HG02884 (cell line): Measurements from ENCODE around the gene DEDD2.

Source experiments
- ATAC-seq: cut with Tn5 transposase; IDR thresholded peaks from one replicate; pipeline ENCODE4 v1.9.1; 2021; ENCODE audit warnings: mild to moderate bottlenecking, moderate library complexity; ENCODE audit not compliant: unreplicated experiment

The DEDD2 gene

DNA sequence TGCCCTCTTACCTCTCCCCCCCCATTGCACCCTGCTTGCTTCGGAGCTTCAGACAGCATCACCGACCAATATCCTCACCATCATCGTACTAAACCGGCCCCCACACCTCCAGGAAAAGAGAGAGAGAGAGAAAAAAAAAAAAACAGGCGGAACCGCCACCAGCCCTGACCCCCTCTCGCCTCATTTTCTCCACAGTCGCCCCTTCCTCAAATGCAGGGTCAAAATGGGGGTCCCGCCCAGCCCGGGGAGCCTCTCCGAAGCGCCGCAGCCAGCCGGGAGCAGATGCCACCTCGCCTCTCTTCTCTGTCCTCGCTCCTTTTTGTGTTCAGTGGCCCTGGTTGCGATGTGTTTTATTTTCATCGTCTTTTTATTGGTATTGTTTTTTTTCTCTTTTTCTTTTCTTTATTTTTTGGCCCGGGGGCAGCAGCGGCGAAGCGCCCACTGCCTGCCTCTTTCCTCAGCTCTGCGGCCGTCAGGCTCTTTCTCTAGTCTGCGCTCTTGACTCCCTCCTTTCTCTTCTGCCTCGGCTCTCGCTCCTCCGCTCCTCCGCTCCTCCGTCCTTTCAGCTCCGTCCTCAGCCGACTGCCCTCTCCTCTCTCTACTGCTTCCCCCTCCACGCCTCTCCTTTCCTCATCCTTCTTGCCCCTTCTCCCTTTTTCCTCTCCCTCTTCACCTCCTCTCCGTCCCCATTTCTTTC, 41.4 kb downstream of the DEDD2 start:
- no peak for ATAC-seq

DNA sequence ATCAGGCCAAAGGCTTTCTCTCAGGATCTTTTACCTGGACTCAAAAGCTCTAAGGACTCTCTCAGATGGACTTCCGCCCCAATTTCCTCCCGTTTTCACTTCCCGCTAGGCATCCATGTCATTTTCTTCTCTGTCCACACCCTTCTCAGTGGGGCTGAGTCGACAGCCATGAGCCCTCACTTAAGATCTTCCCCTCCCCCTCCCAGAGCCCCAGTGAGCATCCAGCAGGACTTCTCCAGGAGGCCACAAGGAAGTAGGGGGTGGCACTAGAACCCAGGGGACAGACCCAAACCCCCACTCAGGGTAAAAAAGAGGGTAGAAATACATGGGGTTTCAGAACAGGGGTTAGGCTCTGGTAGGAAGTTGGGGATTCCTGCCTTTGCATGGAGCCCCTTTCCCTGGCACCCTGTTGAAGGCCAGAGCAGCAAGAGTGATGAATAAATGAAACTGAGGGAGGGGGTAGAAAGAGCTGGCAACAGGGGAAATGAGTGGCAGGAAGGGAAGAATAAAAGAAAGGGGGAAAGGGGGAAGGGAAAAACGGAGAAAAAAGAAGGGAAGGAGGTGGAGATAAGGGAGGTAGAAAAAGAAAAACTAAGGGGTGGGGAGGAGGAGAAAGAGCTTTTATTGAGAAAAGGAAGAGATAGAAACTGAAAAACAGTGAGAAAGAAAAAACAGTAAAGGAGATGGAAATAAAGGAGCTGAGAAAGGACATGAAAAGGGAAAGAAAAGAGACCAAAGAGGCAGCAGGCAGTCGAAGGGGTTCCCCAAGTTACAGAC, 42.3 kb downstream of the DEDD2 start:
- ATAC-seq: no peak

DNA sequence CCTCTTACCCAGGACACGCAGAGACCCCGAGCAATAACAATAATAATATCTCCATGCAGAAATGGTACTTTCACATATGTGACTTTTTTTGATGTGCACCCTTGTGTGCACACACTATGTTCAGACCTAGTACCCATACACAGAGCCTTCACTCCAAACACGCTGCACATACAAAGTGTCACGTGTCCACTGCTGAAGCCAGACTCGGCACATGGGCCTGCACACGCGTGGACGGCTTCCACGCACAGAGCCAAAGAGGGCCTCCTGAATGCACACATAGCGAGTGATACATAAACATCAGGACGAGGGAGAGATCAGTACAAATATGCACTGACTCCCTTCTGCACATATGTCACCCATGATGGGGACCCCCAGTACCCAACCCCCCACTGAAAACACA, 43.3 kb downstream of the DEDD2 start:
- ATAC-seq: no peak

DNA sequence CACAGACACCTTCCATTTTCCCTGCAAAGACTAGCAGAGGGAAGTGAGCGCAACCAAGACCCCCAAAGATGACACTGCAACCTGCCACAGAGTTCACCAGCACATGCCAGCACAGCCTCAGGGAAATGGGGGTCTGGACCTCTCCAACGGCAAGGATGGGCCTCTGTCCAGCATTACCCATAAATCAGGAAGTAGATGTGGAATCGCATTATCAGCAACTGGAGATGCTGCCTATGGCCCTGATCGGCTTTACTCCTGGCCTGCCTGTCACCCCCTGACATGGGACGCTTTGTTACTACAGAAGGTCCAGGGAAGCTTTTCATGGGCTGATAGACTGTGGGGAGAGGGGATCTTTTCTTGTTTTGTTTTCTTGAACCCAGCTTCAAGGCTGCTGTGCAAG, 43.8 kb downstream of the DEDD2 start:
- ATAC-seq: no peak

DNA sequence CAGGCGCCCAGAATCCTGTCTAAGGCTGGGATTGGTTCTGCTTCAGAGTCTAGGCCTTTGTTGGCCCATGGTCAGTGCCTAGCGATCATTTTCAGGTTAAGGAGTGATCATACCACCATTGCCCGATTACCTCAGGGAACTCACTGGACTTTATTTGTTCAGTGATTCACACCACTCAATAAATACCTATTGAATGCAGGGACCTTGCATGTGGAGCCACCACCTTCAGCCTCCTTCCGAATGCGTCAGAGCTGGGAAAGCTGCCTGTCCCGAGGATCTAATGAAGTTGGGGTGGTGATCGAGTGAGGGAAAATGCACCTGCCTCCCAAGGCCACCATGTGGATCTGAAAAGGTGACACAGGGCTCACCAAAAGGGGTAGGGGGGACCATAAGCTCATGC, 45.2 kb downstream of the DEDD2 start:
- ATAC-seq: no peak

DNA sequence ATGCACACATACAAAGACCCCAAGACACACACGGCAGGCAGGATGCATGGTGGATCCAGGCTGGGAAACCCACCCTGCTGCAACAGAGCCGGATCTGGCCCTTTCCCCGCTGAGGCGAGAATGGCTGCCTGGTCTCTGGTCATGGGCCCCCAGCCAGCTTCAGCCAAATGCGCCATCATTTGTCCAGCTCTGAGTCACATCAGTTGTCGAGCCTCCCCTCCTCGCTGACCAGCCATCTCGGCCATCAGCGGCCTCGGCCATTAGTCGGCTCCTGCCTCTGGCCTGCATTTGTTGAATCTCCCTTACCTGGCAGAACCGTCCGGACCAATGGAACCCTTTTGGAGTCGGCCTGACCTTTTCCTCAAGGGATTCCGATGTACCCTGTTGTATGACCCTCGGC, 46.8 kb downstream of the DEDD2 start:
- ATAC-seq: no peak

DNA sequence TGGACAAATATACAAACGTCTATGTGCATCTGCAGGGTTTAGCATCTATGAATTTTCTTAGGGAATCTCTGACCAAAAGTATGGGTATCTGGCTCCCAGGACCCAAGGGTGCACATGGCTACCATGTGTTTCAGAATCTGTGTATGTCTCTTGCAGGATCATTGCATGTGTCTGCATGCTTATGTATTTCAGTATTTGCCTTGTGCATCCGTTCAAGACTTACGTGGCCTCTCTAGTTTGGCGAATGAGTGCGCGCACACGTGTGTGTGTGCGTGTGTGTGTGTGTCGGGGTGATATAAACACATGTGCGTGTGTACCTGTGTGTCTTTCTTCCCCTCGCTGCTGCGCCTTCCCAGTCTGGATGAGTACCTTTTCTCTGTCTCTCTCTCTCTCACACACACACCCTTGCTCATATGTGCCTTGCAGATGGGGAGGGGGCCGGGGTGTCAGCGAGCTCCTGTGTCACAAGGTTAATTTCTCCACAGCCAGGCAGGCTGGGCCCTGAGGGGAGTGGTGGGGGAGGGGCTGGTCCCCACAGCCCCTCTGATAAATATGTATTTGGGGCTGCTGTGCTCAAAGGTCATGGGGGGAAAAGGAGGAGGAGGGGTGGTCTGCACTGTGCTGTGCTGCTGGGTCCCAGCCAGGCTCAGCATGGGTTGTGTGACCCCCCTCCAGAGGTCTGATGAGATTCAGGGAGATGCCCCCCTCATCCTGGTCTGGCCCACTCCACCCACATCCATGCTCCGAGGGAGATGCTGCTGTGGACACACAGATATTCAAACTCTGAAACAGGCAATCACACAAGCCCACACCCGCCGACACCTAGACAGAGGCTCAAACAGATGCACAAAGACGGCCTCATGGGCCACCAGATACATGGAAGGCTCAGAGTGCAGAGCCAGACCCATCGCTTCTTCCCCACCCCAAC, 47.7 kb downstream of the DEDD2 start:
- no peak for ATAC-seq

DNA sequence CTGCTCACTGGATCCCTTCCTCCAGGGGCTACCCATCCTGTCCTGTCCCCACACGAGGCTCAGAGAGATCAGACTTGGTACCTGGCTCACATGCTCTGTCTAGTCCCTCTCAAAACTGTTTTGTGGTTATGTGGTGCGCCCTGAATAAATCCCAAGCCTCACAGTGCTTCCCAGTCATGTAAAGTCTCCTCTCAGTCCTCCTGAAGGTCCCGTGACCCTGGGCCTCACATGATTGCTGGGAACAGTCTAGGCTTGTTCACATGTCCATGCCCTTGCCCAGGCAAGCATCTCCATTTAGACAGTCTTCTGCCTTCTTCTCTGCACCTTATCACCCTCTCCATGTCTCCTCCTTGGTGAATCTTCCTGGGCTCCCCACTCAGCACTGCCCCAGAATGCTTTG, 49.3 kb downstream of the DEDD2 start:
- no peak for ATAC-seq

DNA sequence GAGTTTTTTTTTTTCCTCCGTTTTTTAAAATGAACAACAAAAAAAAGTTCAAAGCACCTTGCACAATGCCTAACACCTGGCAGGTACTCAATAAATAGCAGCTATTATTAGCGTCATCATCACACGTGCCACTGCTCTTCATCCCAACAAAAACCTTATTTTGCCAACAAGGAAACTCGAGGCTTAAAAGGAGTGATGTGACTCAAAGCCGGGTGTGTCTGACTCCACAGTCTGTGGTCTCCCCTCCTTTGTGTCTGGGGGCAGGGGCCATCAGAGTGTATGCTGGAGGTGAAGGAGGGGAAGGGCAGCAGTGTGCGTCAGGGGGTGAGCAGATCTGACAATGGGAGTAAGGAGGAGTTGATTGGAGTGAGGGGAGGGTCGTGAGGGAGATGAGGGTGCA, 51.2 kb downstream of the DEDD2 start:
- no peak for ATAC-seq

DNA sequence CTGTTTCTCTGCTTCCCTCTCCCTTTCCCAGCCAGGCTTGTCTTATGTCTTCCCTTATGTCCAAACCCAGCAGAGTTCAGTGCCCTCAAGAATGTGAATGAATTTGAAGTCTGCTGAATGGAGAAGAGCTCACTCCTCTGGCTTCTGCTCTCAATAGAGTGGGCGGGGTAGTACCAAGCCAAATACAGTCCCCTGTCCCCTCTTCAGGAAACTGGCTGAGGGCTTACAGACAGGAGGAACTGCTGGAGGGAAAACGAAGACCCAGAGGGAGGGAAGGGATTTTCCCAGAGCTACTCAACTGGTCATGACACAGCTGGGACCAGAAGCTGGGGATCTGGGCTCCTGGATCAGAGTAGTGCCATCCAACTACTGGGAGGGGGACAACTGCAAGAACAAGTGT, 52.3 kb downstream of the DEDD2 start:
- no peak for ATAC-seq

DNA sequence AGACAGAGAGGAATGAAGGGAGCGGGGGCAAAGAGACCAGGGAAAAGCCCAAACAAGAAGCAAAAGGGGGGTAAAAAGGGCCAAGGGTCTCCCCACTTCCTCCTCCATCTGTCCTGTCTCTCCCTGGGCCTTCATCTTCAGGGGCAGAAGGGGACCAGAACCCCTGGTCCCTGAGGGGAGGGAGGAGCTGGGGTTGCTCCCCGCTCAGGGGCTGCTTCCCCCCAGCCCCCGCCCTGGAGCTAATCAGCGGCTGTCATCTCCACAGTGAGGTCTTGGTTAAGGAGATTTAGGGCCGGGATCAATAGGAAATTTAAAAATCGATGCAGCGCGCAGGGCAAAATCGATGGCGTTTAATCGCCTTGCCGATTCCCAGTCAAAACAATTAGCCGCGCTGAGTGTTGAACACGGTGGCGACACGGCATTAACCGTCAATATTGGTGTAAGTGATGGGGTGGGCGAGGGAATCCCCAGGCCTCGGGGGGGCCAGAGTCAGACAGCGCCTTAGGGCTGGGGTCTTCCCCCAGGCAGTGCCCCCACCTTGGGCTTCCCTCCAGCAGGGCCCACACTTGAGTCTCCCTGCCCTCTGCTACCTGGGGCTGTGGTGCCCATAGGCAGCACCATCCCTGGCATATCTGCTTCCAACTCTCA, 55.7 kb downstream of the DEDD2 start:
- no peak for ATAC-seq

DNA sequence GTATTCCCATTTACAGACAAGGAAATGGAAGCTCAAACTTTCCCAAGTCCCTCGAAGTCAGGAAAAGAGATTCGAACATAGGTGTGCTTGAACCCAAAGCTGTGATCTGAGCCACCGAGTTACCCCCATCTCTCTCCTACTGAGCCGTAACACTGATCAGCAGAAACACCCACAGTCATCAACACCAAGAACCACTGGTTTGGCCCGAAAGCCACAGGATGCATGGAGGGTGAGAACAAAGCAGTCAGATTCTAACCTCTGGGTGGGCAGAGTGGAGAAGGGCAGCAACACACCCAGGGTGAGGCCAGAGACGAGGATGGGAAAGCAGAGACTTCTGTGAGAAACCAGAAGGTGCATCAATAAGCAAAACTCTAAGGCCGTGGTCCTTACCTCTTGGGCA, 57.5 kb downstream of the DEDD2 start:
- ATAC-seq: no peak

DNA sequence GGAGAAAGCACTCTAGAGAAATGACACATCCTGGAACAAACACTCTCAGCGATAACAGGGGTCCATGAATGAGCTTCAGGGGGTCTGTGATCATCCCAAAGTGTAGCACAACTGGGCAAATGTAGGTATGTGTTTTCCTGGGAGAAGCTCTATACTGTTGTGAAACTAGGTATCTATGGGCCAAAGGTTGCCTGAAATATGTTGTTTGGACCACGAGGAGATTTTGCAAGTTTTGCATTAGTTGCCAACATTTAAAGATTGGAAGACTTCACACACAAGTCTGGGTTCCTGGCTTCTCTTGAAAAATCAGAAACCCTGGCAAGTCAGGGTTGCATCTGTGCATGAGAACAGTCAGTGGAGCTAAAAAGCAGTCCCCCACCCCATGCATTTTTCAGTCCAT, 58.6 kb downstream of the DEDD2 start:
- ATAC-seq: no peak

DNA sequence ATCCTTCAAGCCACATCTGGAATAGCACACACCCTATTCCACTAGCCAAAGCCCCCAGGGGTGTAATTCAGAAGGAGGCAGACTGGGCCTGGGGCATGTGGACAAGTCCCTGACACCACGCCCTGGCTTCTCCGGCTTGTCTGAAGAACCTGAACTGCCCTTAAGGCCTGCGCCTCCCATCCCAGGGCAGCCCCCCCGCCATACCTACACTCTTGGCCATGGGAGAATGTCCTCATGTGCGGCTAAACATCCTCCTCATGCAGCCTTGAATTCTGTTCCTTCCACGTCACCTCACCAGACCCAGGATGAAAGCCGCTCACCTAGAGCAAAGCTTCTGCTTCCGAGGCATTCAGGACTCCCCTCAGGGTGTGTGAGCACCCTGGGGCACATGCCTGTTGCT, 60.9 kb downstream of the DEDD2 start:
- ATAC-seq: no peak

DNA sequence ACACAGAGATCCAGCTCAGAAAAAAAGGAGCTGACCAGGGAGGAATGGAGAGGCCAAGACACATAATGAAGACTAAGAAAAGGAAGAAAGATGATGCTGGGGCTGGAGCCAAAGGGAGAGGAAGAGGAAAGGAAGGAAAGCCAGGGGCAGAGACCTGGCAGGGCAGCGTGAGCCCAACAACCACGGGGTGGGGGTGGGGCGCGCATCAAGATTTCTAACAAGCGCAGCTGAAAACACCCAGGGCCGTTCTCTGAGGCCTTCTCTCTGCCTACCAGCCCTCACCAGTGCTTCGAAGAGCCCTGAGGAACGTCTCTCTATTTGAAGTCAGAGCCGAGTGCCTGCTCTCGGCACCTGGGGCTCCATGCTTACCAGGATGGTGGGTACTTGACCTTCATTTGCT, 61.7 kb downstream of the DEDD2 start:
- ATAC-seq: no peak

DNA sequence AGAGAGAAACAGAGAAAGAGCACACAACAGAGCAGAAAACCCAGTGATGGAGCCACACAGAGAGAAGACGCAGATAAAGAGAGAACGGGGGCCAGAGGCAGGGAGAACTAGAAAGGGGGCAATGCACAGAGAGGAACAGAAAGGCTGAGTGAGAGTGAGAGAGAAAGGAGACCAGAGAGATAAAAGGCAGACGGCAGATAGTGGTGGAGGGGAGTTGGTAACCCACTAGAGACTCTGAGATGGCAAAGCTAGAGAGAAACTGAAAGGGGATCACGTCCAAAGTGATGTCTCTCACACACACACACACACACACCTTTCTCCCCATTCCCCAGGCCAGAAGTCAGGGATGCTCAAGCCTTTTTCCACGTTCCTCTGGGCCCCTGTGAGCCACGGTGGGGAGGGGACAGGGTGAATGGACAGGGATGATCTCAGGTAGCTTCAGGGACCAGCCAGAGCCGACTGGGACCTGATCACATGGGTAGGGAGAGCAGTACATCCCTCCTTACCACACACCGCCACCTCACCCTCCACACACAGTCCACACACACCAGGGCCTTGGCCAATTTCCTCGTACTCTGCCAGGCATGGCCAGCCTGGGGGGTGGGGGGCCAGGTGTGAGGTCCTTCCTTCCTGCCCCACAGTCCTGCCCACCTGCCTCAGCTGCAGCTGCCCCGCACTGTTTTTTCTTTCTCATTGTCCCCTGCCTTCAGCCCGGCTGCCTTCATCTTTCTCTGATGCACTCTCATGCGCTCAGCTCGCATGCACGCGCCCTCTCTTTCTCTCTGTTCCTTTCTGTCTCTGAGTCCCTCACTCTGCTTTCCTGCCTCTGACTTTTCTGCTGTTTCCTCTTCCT, 62.8 kb downstream of the DEDD2 start:
- ATAC-seq: no peak

DNA sequence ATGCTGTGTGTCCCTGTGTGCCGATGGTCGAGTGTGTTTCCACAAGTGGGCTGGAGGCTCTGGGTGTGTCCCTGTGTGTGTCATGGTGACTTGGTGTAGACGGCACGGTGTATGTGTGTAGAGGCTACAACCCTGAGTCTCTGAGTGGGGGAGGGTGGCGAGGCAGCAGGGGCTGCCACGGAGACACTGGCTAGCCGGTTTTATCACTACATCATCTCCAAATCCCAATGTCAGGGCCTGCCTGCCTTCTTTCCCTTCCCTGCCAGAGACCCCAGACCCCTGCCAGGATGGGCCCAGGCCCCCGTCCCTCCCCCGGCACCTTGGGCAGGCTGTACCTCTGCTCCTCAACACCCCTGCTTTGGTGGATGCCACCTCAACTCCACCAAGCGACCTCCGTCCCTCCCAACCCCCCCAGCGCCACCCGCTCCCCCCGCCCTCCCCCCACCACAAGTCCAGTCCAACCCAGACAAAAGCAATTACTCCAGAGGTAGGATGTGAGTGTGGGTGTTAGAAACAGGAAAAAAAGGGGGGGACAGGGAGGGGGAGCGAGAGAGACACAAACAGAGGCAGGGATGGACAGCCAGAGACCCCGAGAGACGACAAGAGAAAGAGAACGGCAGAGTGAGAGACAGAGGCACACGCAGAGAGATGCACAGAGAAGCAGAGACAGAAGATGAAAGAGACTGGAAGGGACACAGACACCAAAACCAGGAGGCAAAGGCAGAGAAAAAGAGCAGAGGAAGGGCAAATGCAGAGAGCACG, 63.6 kb downstream of the DEDD2 start:
- no peak for ATAC-seq

DNA sequence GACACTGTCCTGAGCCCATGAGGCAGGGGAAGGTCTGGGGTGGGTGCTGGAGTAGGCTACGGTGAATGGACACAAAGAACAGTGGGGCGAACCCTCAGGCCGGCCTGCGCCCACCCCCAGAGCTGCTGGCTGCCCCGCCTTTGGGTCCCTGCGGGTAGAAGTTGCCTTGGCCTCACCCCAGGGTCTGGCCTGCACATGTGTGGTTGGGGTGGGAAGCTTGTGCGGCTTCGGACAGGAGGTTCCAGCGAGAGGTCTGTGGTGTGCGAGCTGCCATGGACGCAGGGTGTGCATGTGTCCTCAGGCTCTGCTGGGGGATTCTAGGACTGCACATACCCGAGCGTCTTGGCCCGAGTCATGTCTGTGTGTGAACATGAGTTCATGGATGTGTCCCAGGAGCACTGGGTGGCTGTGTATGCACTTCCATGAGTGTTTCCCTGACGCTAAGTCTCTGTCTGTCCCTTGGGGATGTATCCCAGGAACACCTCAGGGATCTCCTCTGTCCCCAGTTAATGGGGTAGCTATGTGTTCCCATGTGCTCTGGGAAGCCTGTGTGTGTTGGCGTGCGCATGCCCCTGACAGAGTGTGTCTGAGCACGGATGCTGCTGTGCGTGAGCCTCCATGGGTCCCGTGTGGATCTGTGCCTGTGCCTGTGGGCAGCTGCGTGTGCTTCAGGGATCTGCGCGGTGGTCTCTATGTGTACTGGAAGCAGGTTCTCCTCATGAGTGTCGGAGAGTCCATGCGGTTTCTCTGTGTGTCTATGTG, 64.4 kb downstream of the DEDD2 start:
- no peak for ATAC-seq
